GM18520 (cell line): ENCODE measurements around the gene AGBL3.
A peak's percentile ranks its signal among the peaks of the same experiment; 100 is the strongest.

Experiments
- ATAC-seq: cut with Tn5 transposase; IDR thresholded peaks from one replicate; pipeline ENCODE4 v1.9.1; 2021; ENCODE audit not compliant: unreplicated experiment

The AGBL3 gene

DNA sequence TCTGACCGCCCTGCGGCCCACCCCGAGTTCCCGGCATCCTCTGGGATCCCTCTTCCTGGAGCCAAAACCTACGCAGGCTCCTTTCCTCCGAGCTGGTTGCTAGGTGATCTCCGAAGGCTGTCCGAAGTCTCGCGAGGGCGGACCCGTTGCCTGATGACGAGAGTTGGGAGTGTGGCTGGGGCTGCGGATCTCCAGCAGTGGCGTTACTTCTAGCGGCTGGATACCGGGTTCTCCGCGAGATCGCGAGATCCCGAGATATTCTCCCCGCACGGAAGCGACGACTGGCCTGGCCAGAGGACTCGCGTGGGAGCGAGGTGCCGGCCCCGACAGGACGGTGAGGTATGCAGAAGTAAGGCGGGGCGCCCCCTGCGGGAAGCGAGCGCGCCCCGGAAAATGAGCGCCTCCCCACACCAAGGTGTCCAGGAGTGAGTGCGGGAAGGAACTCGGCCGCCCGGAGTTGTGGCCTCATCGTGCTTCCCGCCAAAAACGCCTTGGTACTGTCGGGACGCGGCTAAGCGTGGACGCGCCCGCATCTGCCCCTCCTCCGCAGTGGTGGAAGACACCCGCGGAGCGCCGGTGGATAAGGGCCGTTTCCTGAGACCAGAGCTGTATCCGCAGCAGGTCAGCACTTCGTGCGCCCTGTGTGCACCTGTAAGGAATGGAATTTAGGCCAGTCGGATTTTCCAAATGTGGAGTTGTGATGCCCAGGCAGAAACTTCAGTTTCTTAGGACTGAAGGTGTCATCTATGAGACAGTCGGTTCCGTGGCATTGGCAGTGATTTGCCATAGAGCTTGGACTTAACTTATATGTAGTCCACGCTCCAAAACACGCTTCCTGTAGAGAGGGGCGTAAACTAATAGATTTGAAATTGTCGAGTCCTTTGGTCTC is at the start of gene AGBL3:
Gene AGBL3, plus strand, starts transcription at position 146 of the 889 bp plus-strand sequence. CDS start 1,426 bp downstream, outside the sequence.
- peak; percentile 62 for ATAC-seq

GRCh38 chr7:134936893-134937510 is 49.3 kb upstream of the AGBL3 start:
- no peak for ATAC-seq

GRCh38 chr7:134938141-134938540 is 48.2 kb upstream of the AGBL3 start:
- no peak for ATAC-seq

DNA sequence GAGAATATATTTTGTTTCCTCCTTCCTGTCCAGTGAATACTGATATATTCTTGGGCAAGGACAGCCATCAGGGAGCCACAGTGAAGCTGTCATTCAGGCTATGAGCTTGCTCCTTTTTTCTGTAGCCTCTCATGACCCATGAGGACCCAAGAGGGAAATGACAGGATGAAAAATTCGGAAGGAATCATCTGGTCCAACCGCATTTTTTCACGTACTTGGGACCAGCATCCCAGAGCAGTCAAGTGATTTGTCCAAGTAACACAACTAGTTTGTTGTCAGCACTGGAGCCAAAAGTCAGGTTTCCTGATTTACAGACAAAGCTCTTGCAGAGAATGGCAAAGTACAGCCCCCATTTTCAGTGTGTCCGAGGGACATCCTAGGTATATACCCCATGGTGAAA is 47.2 kb upstream of the AGBL3 start:
- ATAC-seq, result no peak

DNA sequence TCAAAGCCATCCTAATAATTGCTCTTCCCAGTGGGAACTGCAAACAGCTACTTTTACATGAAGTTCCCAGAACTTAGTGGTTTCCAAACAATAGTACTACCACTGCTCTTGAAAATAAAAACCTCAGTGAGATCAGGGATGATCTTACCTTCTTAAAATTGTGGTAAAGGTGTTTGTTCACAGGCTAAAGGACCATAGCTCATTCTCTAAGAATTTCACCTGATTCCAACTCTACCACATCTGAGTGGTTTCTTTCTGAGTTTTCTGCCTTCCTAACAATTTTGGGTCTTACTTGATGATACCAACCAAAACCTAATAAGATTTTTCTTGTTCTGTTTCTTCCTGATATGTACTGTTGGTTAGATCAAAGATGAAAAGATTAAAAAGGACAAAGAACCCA is 45.6 kb upstream of the AGBL3 start:
- no peak for ATAC-seq

GRCh38 chr7:134941185-134941900 is 45.0 kb upstream of the AGBL3 start:
- no peak for ATAC-seq

- no peak for ATAC-seq
Observed at GRCh38 chr7:134941952-134942351, 44.4 kb upstream of the AGBL3 start.

GRCh38 chr7:134942690-134943466 is 43.4 kb upstream of the AGBL3 start:
- no peak for ATAC-seq

- peak; percentile 71 for ATAC-seq
Observed at GRCh38 chr7:134943785-134944400, 42.4 kb upstream of the AGBL3 start.

DNA sequence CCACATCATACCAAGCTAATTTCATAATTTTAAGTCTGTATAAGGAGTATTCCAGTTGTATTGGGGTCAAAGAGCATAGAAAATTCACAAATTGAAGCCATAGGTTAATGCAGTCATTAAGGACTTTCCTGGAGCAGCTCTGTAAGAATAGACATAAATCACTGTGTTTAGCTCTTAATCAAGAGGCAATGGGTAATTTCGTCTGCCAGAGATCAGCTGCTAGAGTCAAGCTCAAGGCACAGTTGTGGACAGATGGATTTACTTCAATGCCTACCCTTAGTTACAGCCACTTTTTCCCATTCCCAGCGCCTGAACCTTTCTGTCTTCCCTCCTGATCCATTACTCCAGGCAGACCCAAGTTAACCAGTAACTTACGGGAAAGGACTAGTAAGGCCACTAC is 40.6 kb upstream of the AGBL3 start:
- ATAC-seq, result no peak

- ATAC-seq, result no peak
Observed at GRCh38 chr7:134946260-134946659, 40.0 kb upstream of the AGBL3 start.

GRCh38 chr7:134947329-134947728 is 39.0 kb upstream of the AGBL3 start:
- no peak for ATAC-seq

DNA sequence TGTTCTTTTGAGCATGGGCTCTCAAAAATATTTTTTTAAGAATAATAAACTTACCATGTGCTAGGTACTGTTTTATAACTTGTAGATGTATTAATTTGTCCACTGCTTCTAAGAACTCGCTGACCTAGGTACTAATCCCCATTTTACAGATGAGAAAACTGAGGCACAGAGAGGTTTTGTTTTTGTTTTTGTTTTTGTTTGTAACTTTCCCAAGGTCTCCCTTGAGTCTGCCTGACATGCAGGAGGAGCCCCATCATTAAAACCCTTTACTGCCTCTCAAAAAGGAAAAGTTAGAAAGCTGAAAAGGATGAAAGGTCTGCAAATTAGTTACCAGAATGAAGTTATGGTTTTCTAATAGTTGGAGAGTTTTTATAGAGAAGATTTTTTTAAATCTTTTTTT is 38.5 kb upstream of the AGBL3 start:
- no peak for ATAC-seq

DNA sequence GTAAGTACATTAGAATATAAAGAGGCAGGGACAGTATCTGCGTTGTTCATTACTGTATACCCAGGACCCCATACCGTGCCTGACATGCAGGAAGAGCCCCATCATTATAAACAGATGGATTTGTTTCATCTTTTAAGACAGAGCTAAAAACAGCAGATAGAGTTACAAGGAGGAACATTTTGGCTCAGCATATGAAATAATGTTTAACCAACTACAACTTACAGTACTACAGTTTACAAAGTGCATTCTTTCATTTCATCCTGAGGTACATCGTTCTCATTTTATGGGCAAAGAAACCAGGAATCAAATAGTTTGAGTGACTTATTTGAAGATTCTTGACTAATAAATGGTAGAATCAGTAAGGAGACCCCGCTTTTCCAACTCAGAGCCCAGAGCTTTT is 38.1 kb upstream of the AGBL3 start:
- no peak for ATAC-seq

- no peak for ATAC-seq
Observed at GRCh38 chr7:134948736-134949135, 37.6 kb upstream of the AGBL3 start.

- no peak for ATAC-seq
Observed at GRCh38 chr7:134949171-134949570, 37.1 kb upstream of the AGBL3 start.

GRCh38 chr7:134954197-134955082 is 31.9 kb upstream of the AGBL3 start:
- ATAC-seq, result no peak

DNA sequence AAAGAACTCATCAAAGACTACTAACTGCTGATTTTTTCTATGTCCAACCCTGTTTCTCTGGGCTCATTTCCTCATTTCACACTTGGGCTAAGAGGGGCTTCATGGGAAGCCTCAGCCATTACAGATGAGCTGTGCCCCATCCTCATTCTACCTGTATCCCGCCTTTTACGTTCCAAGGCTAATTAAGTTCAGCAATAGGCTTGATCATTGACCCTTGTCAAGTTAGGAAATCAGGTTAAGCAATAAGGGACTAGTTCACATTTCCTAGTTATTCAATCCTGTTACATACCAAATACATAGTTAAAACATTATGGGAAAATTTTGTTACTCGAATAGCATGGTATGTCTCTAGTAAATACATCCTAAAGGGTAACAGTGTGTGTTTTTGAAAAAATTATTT is 29.3 kb upstream of the AGBL3 start:
- ATAC-seq, result no peak

DNA sequence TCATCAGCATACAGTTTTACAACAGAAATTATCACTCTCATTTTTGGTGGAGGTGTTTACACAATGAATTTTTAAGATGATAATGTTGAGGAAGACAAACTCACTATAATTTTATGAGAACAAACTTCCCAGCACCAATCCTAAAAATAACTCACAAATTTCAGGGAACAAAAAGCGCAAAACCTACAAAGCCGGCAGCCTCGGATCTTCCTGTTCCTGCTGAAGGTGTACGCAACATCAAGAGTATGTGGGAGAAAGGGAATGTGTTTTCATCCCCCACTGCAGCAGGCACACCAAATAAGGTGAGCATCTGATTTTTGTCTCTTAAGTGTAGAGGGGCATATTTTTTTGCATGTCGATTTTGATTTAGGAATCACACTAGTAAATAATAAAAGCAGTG is 26.5 kb upstream of the AGBL3 start:
- ATAC-seq, result no peak
